ENCODE data around the gene DHCR24. TPM values are rescaled to one million over a fixed set of nuclear protein-coding genes. Genes with fewer than 3 reads are reported as not detected.

DHCR24 gene
- total and polyA plus RNA-seq, 2 donors (not counting 1 experiment from before 2014, with no cell fraction given) = 5.2 to 13.3 TPM

DNA sequence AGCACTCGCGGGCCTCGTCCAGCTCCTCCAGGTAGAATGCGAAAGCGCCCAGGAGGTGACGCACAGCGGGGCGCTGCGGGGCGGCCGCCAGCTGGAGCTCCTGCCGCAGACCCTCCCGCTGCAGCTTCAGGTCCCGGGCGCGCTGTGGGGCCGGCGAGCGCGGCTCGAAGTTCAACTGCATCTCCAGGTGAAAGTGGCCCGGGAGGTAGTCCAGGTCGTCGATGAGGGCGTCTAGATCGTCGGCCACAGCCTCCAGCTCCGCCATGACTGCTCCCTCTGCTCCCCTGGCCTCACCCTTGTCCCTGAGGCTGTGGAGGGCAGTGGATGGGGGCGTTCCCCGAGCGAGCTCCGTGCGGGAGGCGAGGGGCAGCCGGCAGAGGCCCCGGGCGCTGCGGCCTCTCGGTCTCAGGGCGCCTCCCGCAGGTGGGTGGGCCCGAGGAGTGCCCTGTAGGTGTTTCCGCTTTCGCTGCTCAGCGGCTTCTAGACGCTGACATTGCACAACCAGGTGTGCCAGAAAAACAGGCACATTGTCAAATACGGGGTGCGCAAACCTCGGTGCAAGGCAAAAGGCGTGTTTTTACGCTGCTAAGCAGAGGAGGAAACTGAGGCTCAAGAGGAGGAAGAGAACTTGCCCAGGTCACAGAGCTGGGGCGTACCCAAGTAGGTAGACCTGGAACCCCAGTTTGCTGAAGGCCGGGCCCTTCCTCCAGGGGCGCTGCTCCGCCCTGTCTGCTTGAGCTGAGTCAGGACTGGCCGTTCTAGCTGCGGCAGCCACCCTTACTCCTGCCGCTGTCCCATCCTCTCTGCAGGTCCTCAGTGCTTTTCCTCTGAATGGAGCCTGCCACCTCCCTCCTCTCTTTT lies 85.9 kb downstream of the DHCR24 start, which contains the start of gene TTC22:
TTC22 (minus strand) TSS at position 425 of the 861 bp plus-strand sequence; CDS start at position 265, 160 bp downstream.
- Histone ChIP-seq H2AFZ (ENCODE audit: insufficient read depth, low read depth, low read length, poor library complexity, severe bottlenecking) (peak within 1 kb of the TSS; percentile 92), H3K9ac (ENCODE audit: low read length) (peak within 1 kb of the TSS; percentile 84), H3K4me1 (ENCODE audit: control insufficient read depth in 2 of 2, insufficient read depth in 2 of 2, low read length in 2 of 2) (peaks cover 25 to 31% of the 10 kb centered on the region in 2 donors), H3K4me3 (ENCODE audit: control extremely low read depth in 1 of 5, extremely low read depth in 1 of 5, insufficient read depth in 1 of 5, low read depth in 2 of 5, low read length in 4 of 5) (peak within 1 kb of the TSS; percentile 50 to 82 (median 75)), H4K20me1 (ENCODE audit: control insufficient read depth, insufficient read depth, low read length, poor library complexity, severe bottlenecking) (peaks cover 9% of the 10 kb centered on the region), H3K27me3 (replicated peaks in 1 of 4; ENCODE audit: control extremely low read depth in 1 of 4, control insufficient read depth in 3 of 4, insufficient read depth in 4 of 4, low read length in 3 of 4) (no peaks in the 10 kb centered on the region), H3K79me2 (ENCODE audit: control insufficient read depth, insufficient read depth, low read length) (peaks cover 7% of the 10 kb centered on the region), H3K36me3 (replicated peaks in 1 of 2; ENCODE audit: control extremely low read depth in 1 of 2, control insufficient read depth in 1 of 2, extremely low read depth in 1 of 2, insufficient read depth in 2 of 2, low read length in 1 of 2) (no peaks in the 10 kb centered on the region), H3K27ac (ENCODE audit: low read length in 2 of 2) (peak within 1 kb of the TSS in 1 of 2 donors; percentile 55), H3K9me3 (ENCODE audit: control extremely low read depth in 1 of 3, control insufficient read depth in 2 of 3, insufficient read depth in 1 of 3, low read length in 2 of 3) (no peaks in the 10 kb centered on the region), H3K4me2 (replicated peaks; ENCODE audit: low read depth, low read length, poor library complexity, severe bottlenecking) (peak within 1 kb of the TSS; percentile 94)
- Mint-ChIP-seq H3K9me3 (ENCODE audit: insufficient read depth) (no peaks in the 10 kb centered on the region), H3K27ac (peak within 1 kb of the TSS; percentile 93), H3K4me1 (peaks cover 32% of the 10 kb centered on the region), H3K27me3 (no peaks in the 10 kb centered on the region), H3K4me3 (peak within 1 kb of the TSS; percentile 99)
- intact Hi-C loops (cut with micrococcal nuclease) = loop anchor here (1.0 to 5.0 kb wide), 5 partner anchors 37 to 963 kb away; partner anchors contain the start of genes IFT25, LRRC42, NDC1 and PARS2
- POLR2A ChIA-PET = interaction anchor here (1.0 to 1.8 kb wide), 2 partner anchors 37 to 86 kb away, joined by 3 to 9 read pairs; partner anchors contain the start of gene PARS2
- DNase-seq (peak; percentile 81), ATAC-seq (ENCODE audit: low read depth) (peak; percentile 92)
- under 1% methylated on average over 58 of the region's 58 CpGs for WGBS (ENCODE audit: insufficient coverage)
- TF ChIP-seq, protein P1, sequence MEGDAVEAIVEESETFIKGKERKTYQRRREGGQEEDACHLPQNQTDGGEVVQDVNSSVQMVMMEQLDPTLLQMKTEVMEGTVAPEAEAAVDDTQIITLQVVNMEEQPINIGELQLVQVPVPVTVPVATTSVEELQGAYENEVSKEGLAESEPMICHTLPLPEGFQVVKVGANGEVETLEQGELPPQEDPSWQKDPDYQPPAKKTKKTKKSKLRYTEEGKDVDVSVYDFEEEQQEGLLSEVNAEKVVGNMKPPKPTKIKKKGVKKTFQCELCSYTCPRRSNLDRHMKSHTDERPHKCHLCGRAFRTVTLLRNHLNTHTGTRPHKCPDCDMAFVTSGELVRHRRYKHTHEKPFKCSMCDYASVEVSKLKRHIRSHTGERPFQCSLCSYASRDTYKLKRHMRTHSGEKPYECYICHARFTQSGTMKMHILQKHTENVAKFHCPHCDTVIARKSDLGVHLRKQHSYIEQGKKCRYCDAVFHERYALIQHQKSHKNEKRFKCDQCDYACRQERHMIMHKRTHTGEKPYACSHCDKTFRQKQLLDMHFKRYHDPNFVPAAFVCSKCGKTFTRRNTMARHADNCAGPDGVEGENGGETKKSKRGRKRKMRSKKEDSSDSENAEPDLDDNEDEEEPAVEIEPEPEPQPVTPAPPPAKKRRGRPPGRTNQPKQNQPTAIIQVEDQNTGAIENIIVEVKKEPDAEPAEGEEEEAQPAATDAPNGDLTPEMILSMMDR (IDR thresholded peaks at IDR 0.05) = peak; percentile 81
- no peak for TF ChIP-seq EZH2 (IDR thresholded peaks at IDR 0.05; ENCODE audit: borderline replicate concordance, insufficient read depth, low read depth, low read length, poor library complexity, severe bottlenecking)
- CTCF ChIA-PET = interaction anchor here (0.6 to 2.3 kb wide), 29 partner anchors 9 to 941 kb away, joined by 3 to 20 read pairs (median 5); partner anchors contain the start of genes PARS2, TCEANC2, TMEM59 and TTC4
